Measurements from ENCODE around the gene TCAP. TPM values are rescaled to one million over a fixed set of nuclear protein-coding genes. Genes with fewer than 3 reads are reported as not detected.
"Not testable (repeated sequence)": the region's sequence is repeated elsewhere in the genome, so short reads cannot be mapped to it uniquely, and the experiment has no call there.

Gene TCAP
- total and polyA plus RNA-seq, 10 donors, result 1.5 to 3.2 (median 2.2) TPM

DNA sequence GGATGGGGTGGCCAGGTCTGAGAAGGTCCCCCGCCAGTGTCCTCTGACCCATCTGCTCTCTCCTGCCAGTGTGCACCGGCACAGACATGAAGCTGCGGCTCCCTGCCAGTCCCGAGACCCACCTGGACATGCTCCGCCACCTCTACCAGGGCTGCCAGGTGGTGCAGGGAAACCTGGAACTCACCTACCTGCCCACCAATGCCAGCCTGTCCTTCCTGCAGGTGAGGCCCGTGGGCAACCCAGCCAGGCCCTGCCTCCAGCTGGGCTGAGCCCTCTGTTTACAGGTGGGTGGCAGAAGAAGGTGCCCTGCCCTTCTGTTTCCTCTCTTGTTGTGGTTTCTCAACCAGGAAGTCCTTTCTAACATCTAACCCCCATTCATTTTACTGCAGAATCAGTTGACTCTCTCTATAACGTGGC, 41.8 kb downstream of the TCAP start:
- Histone ChIP-seq H3K36me3 (peaks cover 0 to 34% (median 0%) of the 10 kb centered on the region in 6 donors), H3K27ac (no peak overlapping the region), H3K27me3 (replicated peaks in 1 of 7) (peaks cover 0 to 3% (median 0%) of the 10 kb centered on the region in 7 donors), H3K4me3 (no peak overlapping the region), H3K4me1 (peaks cover 0 to 10% (median 0%) of the 10 kb centered on the region in 6 donors), H3K9me3 (no peaks in the 10 kb centered on the region)
- WGBS, 5 donors, result 62 to 80% (median 78%) methylated on average over 4 to 7 of the region's 7 CpGs
- TF ChIP-seq, protein P1, sequence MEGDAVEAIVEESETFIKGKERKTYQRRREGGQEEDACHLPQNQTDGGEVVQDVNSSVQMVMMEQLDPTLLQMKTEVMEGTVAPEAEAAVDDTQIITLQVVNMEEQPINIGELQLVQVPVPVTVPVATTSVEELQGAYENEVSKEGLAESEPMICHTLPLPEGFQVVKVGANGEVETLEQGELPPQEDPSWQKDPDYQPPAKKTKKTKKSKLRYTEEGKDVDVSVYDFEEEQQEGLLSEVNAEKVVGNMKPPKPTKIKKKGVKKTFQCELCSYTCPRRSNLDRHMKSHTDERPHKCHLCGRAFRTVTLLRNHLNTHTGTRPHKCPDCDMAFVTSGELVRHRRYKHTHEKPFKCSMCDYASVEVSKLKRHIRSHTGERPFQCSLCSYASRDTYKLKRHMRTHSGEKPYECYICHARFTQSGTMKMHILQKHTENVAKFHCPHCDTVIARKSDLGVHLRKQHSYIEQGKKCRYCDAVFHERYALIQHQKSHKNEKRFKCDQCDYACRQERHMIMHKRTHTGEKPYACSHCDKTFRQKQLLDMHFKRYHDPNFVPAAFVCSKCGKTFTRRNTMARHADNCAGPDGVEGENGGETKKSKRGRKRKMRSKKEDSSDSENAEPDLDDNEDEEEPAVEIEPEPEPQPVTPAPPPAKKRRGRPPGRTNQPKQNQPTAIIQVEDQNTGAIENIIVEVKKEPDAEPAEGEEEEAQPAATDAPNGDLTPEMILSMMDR (IDR thresholded peaks at IDR 0.05 in 8 of 11, conservative IDR thresholded peaks at IDR 0.05 in 3 of 11), result no peak
- no peak for TF ChIP-seq POLR2AphosphoS5 (IDR thresholded peaks at IDR 0.05)
- TF ChIP-seq POLR2A (IDR thresholded peaks at IDR 0.05), result no peak
- DNase-seq, result no peak
- intact Hi-C loops (cut with DNase I; ENCODE audit: low total_unique reads), result no loop called here

DNA sequence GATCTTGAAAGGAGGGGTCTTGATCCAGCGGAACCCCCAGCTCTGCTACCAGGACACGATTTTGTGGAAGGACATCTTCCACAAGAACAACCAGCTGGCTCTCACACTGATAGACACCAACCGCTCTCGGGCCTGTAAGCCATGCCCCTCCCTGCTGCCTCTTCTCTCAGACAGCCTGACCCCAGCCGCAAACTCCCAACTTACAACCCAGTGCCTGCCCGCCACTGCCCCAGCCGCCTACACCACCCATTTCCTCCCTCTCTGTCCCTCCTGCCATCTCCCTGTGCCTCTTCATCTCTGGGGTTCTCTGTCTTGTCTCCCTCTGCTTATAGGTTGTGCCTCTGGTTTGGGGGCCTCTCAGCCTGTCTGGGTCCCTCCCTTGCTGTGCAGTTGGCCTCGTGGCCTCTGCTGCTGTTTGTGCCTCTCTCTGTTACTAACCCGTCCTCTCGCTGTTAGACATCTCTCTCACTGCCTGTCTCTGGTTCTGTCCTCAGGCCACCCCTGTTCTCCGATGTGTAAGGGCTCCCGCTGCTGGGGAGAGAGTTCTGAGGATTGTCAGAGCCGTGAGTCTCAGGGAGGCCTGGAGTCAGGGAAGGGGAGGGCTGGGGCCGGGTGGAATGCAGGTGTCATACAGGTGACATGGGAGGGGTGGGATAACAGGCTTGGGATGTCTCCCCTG, 44.3 kb downstream of the TCAP start:
- H3K4me1 ChIP-seq, result peaks cover 0 to 10% (median 0%) of the 10 kb centered on the region in 6 donors
- peaks cover 0 to 45% (median 0%) of the 10 kb centered on the region in 6 donors for H3K36me3 ChIP-seq
- TF ChIP-seq, protein P1 (IDR thresholded peaks at IDR 0.05 in 8 of 11, conservative IDR thresholded peaks at IDR 0.05 in 3 of 11), result no peak
- TF ChIP-seq POLR2A (IDR thresholded peaks at IDR 0.05) (no peak), POLR2AphosphoS5 (IDR thresholded peaks at IDR 0.05) (no peak)
- intact Hi-C loops (cut with DNase I; ENCODE audit: low total_unique reads), result no loop called here
- no peaks in the 10 kb centered on the region for H3K27me3 ChIP-seq (replicated peaks in 1 of 7)
- WGBS, 5 donors, result 77 to 87% (median 83%) methylated on average over 13 to 14 of the region's 14 CpGs
- no peak overlapping the region for H3K4me3 ChIP-seq
- no peak for DNase-seq
- H3K27ac ChIP-seq, result no peak overlapping the region
- no peaks in the 10 kb centered on the region for H3K9me3 ChIP-seq

DNA sequence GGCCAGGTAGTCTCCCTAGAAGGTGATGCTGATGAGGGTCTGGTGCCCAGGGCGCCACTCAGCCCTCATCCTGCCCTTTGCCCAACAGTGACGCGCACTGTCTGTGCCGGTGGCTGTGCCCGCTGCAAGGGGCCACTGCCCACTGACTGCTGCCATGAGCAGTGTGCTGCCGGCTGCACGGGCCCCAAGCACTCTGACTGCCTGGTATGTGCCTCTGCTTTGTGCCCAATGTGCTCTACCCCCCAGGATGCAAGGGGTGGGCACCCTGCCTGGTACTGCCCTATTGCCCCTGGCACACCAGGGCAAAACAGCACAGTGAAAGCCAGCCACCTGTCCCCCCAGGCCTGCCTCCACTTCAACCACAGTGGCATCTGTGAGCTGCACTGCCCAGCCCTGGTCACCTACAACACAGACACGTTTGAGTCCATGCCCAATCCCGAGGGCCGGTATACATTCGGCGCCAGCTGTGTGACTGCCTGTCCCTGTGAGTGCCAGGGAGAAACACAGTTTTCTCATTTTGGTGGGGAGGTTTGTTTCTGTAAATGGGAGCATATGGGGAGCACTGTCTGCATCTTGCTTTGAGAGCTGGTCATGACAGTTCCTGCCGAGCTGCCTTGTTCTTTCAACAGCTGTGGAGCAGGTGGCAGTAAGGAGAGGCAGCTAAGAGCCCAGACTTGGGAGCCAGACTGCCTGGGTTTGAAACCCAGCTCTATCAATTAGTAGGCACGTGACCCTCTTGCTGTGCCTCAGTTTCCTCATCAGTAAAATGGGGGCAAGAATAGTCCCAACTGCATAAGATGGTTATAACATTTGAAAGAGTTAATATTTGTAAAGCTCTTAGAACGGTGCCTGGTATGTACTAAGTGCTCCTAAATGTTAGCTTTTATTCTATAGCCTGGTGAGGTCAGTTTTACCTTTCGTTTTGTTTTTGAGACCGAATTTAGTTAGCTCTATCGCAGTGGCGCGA, 45.1 kb downstream of the TCAP start:
- TF ChIP-seq, protein P1 (IDR thresholded peaks at IDR 0.05 in 8 of 11, conservative IDR thresholded peaks at IDR 0.05 in 3 of 11), result no peak
- TF ChIP-seq POLR2AphosphoS5 (IDR thresholded peaks at IDR 0.05) (no peak), POLR2A (IDR thresholded peaks at IDR 0.05) (no peak)
- H3K4me1 ChIP-seq, result peaks cover 0 to 10% (median 0%) of the 10 kb centered on the region in 6 donors
- peaks cover 0 to 48% (median under 1%) of the 10 kb centered on the region in 6 donors for H3K36me3 ChIP-seq
- DNase-seq, result peak; percentile 56
- no peak overlapping the region for H3K27ac ChIP-seq
- H3K4me3 ChIP-seq, result no peak overlapping the region
- intact Hi-C loops (cut with DNase I; ENCODE audit: low total_unique reads), result no loop called here
- 88 to 95% (median 93%) methylated on average over 11 to 20 of the region's 20 CpGs for WGBS, 5 donors
- no peaks in the 10 kb centered on the region for H3K27me3 ChIP-seq (replicated peaks in 1 of 7)
- no peaks in the 10 kb centered on the region for H3K9me3 ChIP-seq

DNA sequence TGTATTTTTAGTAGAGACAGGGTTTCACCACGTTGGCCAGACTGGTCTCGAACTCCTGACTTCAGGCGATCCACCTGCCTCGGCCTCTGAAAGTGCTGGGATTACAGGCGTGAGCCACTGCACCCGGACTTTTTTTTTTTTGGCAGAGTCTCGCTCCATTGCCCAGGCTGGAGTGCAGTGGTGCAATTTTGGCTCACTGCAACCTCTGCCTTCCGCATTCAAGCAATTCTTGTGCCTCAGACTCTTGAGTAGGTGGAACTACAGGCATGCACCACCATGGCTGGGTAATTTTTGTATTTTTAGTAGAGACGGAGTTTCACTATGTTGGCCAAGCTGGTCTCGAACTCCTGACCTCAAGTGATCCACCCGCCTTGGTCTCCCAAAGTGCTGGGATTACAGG, 45.9 kb downstream of the TCAP start:
- DNase-seq; H3K27ac ChIP-seq; H3K27me3 ChIP-seq (replicated peaks in 1 of 7); H3K9me3 ChIP-seq; intact Hi-C loops (cut with DNase I; ENCODE audit: low total_unique reads); H3K4me3 ChIP-seq; H3K4me1 ChIP-seq: not testable (repeated sequence)
- 85 to 92% (median 91%) methylated on average over 11 of the region's 11 CpGs for WGBS, 5 donors
- peaks cover 0 to 56% (median 5%) of the 10 kb centered on the region in 6 donors for H3K36me3 ChIP-seq

Data from spleen (tissue), 11 donors.